Stomach (tissue), 4 donors: ENCODE data around the gene RNU2-63P.

Experiments used
- CTCF ChIP-seq, 7 experiments: fragments of 450-650 bp in 4 of 7; fragments of 200-600 bp in 3 of 7; sonication (generic) in 3 of 7; IDR thresholded peaks; one replicate each; pipeline ENCODE4 v1.5.1; 2016 to 2019; ENCODE audit warnings: antibody characterized with exemption in 7 of 7, control low read depth in 2 of 7, mild to moderate bottlenecking in 1 of 7
- POLR2A ChIP-seq, 4 donors: fragments of 450-650 bp; IDR thresholded peaks; one replicate each; pipeline ENCODE4 v1.6.1; 2016; ENCODE audit warnings: antibody characterized with exemption in 4 of 4, control low read depth in 2 of 4, mild to moderate bottlenecking in 1 of 4, moderate library complexity in 1 of 4

- TF ChIP-seq CTCF (IDR thresholded peaks at IDR 0.05): no peak
- no peak for TF ChIP-seq POLR2A (IDR thresholded peaks at IDR 0.05)
These were observed 6.2 kb upstream of the RNU2-63P start for GRCh38 chr2:88022669-88022921.
